OCI-LY1 (cell line): ENCODE measurements around the gene MSH6.

Experiments
- H2AFZ ChIP-seq: fragments of 200-600 bp; sonication (generic), shearing (Covaris generic); 2 replicates; pipeline ENCODE4 v1.6.0; 2014; ENCODE audit warnings: antibody characterized with exemption, mild to moderate bottlenecking, low read length
- H3F3A ChIP-seq: fragments of 200-600 bp; sonication (generic), shearing (Covaris generic); 2 replicates; pipeline ENCODE4 v1.6.0; 2014; ENCODE audit warnings: mild to moderate bottlenecking, antibody characterized with exemption, low read length, moderate library complexity; ENCODE audit not compliant: insufficient read depth
- H3K27ac ChIP-seq: fragments of 200-600 bp; sonication (generic); 2 replicates; pipeline ENCODE4 v1.5.1; 2014; ENCODE audit warnings: low read length, mixed run types, mild to moderate bottlenecking, low read depth; ENCODE audit not compliant: poor library complexity, severe bottlenecking
- H3K27me3 ChIP-seq: fragments of 200-600 bp; sonication (generic); 2 replicates; pipeline ENCODE4 v1.6.0; 2014; ENCODE audit warnings: antibody characterized with exemption, mild to moderate bottlenecking, low read length, moderate library complexity; ENCODE audit not compliant: insufficient read depth
- H3K36me3 ChIP-seq: fragments of 200-600 bp; sonication (generic); 2 replicates; pipeline ENCODE4 v1.6.1; 2014; ENCODE audit warnings: mild to moderate bottlenecking, antibody characterized with exemption, low read length, moderate library complexity, mixed read lengths; ENCODE audit not compliant: insufficient read depth
- H3K4me1 ChIP-seq: fragments of 200-600 bp; sonication (generic); 2 replicates; pipeline ENCODE4 v1.5.1; 2014; ENCODE audit warnings: mild to moderate bottlenecking, low read length, moderate library complexity; ENCODE audit not compliant: insufficient read depth, severe bottlenecking
- H3K4me2 ChIP-seq: fragments of 200-600 bp; sonication (generic), shearing (Covaris generic); 2 replicates; pipeline ENCODE4 v1.6.1; 2014; ENCODE audit warnings: low read length
- H3K4me3 ChIP-seq: fragments of 200-600 bp; sonication (generic); 2 replicates; pipeline ENCODE4 v1.5.1; 2014; ENCODE audit warnings: low read length, low read depth, mild to moderate bottlenecking, mixed read lengths; ENCODE audit not compliant: poor library complexity, severe bottlenecking
- H3K79me2 ChIP-seq: fragments of 200-600 bp; shearing (Covaris generic); 2 replicates; pipeline ENCODE4 v1.6.1; 2016; ENCODE audit warnings: mixed run types, low read length, mixed read lengths; ENCODE audit not compliant: insufficient read depth
- H3K9ac ChIP-seq: fragments of 200-600 bp; sonication (generic), shearing (Covaris generic); 2 replicates; pipeline ENCODE4 v1.6.1; 2014; ENCODE audit warnings: mild to moderate bottlenecking, low read length, mixed read lengths
- H3K9me2 ChIP-seq: fragments of 200-600 bp; sonication (generic), shearing (Covaris generic); 2 replicates; pipeline ENCODE4 v1.6.1; 2014; ENCODE audit warnings: low read depth, mild to moderate bottlenecking, low read length, mixed read lengths
- H3K9me3 ChIP-seq: fragments of 200-600 bp; shearing (Covaris generic); 2 replicates; pipeline ENCODE4 v1.6.1; 2014; ENCODE audit warnings: low read length, mixed read lengths
- H4K20me1 ChIP-seq: fragments of 200-600 bp; sonication (generic), shearing (Covaris generic); 2 replicates; pipeline ENCODE4 v1.6.0; 2016; ENCODE audit warnings: mild to moderate bottlenecking, low read length; ENCODE audit not compliant: insufficient read depth
- EZH2 ChIP-seq: fragments of 200-600 bp; sonication (generic), shearing (Covaris generic); IDR thresholded peaks from 2 replicates; pipeline ENCODE4 v1.8.0; 2017; ENCODE audit warnings: borderline replicate concordance, mixed run types, mild to moderate bottlenecking, antibody characterized with exemption, low read length, moderate library complexity, mixed read lengths
- TF ChIP-seq, protein P1 (sequence below): fragments of 200-600 bp; sonication (generic), shearing (Covaris generic); IDR thresholded peaks from 2 replicates; pipeline ENCODE4 v1.5.1; 2017; ENCODE audit warnings: mild to moderate bottlenecking, antibody characterized with exemption, low read length, moderate library complexity, mixed read lengths

The MSH6 gene

DNA sequence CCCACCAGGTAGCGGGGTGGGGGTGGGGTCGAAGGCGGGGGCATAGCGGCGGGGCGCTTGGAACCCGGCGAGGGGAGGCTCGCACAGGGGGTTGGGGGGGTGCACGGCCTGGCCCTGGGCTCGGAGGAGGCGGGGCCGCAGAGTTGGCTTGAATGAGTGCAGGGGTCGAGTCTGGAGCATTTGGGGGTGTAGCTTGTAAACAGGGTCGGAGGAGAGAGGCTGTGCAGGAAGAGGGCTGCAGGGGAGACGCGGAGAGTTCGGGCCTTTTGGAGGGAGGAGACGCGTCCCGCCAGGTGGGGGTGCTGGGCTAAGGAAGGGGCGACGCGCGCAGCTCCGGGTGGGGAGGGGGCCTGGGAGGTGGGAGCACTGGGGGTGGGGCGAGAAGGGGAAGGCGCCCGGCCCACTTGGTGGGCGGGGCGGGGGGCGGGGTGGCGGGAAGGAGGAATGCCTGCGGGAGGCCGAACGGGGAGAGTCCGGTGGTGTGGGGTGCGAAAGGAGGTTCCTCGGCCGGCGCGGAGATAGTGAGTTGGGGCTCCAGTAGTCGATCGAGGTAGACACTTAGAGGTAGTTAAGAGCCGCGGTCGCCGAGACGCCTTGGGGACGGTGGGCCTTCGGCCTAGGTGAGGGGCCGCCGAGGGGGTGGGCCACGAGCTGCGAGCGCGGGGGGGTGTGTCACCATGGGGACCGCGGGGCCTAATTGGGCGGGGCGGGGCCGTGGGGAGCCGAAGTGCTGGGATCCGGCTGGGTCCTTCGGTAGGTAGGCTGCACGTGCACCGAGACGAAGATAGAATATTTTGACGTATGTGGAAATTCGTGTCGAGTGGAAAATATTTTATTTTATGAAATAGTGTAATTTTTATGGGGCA, 774 bp downstream of the MSH6 start:
- Histone ChIP-seq H3K9me3 (no peaks in the 10 kb centered on the region), H3K79me2 (peaks cover 46% of the 10 kb centered on the region), H3K4me1 (peaks cover 63% of the 10 kb centered on the region), H3K9me2 (no peaks in the 10 kb centered on the region), H3F3A (no peaks in the 10 kb centered on the region), H3K4me3 (peak overlapping the region; percentile 92), H3K27me3 (no peaks in the 10 kb centered on the region), H3K4me2 (peak overlapping the region; percentile 77), H3K27ac (peak overlapping the region; percentile 85), H3K9ac (peak overlapping the region; percentile 99), H2AFZ (no peak overlapping the region), H3K36me3 (peaks cover 30% of the 10 kb centered on the region), H4K20me1 (no peaks in the 10 kb centered on the region)
- TF ChIP-seq EZH2 = no peak
- TF ChIP-seq, protein P1, sequence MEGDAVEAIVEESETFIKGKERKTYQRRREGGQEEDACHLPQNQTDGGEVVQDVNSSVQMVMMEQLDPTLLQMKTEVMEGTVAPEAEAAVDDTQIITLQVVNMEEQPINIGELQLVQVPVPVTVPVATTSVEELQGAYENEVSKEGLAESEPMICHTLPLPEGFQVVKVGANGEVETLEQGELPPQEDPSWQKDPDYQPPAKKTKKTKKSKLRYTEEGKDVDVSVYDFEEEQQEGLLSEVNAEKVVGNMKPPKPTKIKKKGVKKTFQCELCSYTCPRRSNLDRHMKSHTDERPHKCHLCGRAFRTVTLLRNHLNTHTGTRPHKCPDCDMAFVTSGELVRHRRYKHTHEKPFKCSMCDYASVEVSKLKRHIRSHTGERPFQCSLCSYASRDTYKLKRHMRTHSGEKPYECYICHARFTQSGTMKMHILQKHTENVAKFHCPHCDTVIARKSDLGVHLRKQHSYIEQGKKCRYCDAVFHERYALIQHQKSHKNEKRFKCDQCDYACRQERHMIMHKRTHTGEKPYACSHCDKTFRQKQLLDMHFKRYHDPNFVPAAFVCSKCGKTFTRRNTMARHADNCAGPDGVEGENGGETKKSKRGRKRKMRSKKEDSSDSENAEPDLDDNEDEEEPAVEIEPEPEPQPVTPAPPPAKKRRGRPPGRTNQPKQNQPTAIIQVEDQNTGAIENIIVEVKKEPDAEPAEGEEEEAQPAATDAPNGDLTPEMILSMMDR = no peak

DNA sequence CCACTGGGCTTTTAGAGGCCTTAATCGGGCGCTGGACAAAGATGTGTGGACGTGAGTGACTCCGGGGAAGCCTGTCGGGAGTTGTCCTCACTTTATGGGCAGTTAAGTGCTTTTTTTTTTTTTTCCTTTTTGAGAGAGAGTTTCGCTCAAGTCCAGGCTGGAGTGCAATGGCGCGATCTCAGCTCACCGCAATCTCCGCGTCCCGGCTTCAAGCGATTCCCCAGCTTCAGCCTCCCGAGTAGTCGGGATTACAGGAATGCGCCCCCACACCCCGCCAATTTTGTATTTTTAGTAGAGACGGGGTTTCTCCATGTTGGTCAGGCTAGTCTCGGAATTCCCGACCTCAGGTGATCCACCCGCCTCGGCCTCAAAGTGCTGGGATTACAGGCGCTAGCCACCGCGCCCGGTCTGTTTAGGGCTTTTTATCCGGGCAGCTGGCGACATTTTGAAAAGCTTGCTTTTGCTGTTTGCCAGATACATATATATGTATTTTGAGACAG, 1.5 kb downstream of the MSH6 start:
- no peaks in the 10 kb centered on the region for H3K9me3 ChIP-seq
- peaks cover 53% of the 10 kb centered on the region for H3K79me2 ChIP-seq
- no peaks in the 10 kb centered on the region for H3K9me2 ChIP-seq
- peak overlapping the region; percentile 77 for H3K4me2 ChIP-seq
- no peaks in the 10 kb centered on the region for H4K20me1 ChIP-seq
- H3K27me3 ChIP-seq = no peaks in the 10 kb centered on the region
- H3K4me3 ChIP-seq = peak overlapping the region; percentile 92
- H3F3A ChIP-seq = no peaks in the 10 kb centered on the region
- H2AFZ ChIP-seq = no peak overlapping the region
- H3K27ac ChIP-seq = no peak overlapping the region
- H3K36me3 ChIP-seq = peaks cover 36% of the 10 kb centered on the region
- no peak for TF ChIP-seq EZH2
- TF ChIP-seq, protein P1 = no peak
- peak overlapping the region; percentile 55 for H3K9ac ChIP-seq
- H3K4me1 ChIP-seq = peaks cover 66% of the 10 kb centered on the region

DNA sequence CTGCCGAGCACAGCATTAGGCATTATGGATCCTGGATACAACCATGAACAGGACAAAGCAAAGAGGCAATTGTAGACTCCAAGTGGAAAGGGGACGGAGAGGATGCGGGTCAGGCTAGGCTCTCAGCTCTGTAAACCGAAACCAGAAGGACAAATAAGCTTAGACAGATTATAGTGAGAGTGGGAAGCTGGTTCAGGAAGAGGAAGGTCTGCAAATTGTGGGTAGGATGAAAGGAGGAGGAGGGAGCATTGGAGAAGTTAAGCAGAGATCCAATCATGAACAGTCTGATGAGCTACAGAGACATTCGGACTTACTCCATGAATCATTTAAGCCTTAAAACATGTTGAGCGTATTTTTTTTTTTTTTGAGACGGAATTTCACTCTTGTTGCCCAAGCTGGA, 3.0 kb downstream of the MSH6 start:
- H3K9me2 ChIP-seq = no peaks in the 10 kb centered on the region
- peak overlapping the region; percentile 92 for H3K4me3 ChIP-seq
- H3K27ac ChIP-seq = peak overlapping the region; percentile 18
- H2AFZ ChIP-seq = no peak overlapping the region
- H3K9ac ChIP-seq = peak overlapping the region; percentile 44; the same call in 1 of the 2 replicates
- TF ChIP-seq, protein P1 = no peak
- TF ChIP-seq EZH2 = no peak
- H4K20me1 ChIP-seq = peaks cover 7% of the 10 kb centered on the region
- peaks cover 69% of the 10 kb centered on the region for H3K79me2 ChIP-seq
- peaks cover 59% of the 10 kb centered on the region for H3K4me1 ChIP-seq
- H3K4me2 ChIP-seq = peak overlapping the region; percentile 77
- no peaks in the 10 kb centered on the region for H3K9me3 ChIP-seq
- peaks cover 51% of the 10 kb centered on the region for H3K36me3 ChIP-seq
- H3F3A ChIP-seq = no peaks in the 10 kb centered on the region
- H3K27me3 ChIP-seq = no peaks in the 10 kb centered on the region
